Brain microvascular endothelial cell (primary cell): ENCODE results near the gene MPI.
"Not testable (repeated sequence)": the region's sequence is repeated elsewhere in the genome, so short reads cannot be mapped to it uniquely, and the experiment has no call there.

Source experiments
- DNase-seq: peaks from one replicate; pipeline ENCODE4 v3.0.0-alpha.2; 2020
- H3K27ac ChIP-seq: fragments of 250-450 bp; sonication (Bioruptor Pico); 2 replicates; pipeline ENCODE4 v1.5.1; 2020; ENCODE audit warnings: mild to moderate bottlenecking, moderate library complexity
- H3K27me3 ChIP-seq: fragments of 250-450 bp; sonication (Bioruptor Pico); replicated peaks from 2 replicates; pipeline ENCODE4 v1.5.1; 2020; ENCODE audit warnings: mild to moderate bottlenecking
- H3K36me3 ChIP-seq: fragments of 250-450 bp; sonication (Bioruptor Pico); replicated peaks from 2 replicates; pipeline ENCODE4 v1.5.1; 2020; ENCODE audit warnings: mild to moderate bottlenecking
- H3K4me3 ChIP-seq: 2 replicates; pipeline ENCODE4 v1.5.1; 2011; ENCODE audit warnings: low read depth, mild to moderate bottlenecking, control low read depth, low read length, moderate library complexity
- CTCF ChIP-seq: IDR thresholded peaks from 2 replicates; pipeline ENCODE4 v1.5.1; 2011; ENCODE audit warnings: low read depth, mild to moderate bottlenecking, moderate library complexity, low read length, control low read depth, inconsistent platforms; ENCODE audit errors: missing control alignments
- in situ Hi-C: cut with HindIII; loops from 2 replicates; pipeline ENCODE4 v1.10.0; 2017; ENCODE audit warnings: low sequenced_read_pairs, low pct_ligation_motif_present

Gene MPI

GRCh38 chr15:74933573-74933972 is 43.7 kb downstream of the MPI start:
- no peak overlapping the region for H3K27ac ChIP-seq
- no peak for DNase-seq
- in situ Hi-C loops, result no loop called here
- peaks cover 15% of the 10 kb centered on the region for H3K36me3 ChIP-seq
- H3K4me3 ChIP-seq, result no peak overlapping the region
- H3K27me3 ChIP-seq, result no peaks in the 10 kb centered on the region
- TF ChIP-seq CTCF, result no peak

- H3K27ac ChIP-seq, in situ Hi-C loops, H3K36me3 ChIP-seq, H3K4me3 ChIP-seq, DNase-seq, H3K27me3 ChIP-seq: not testable (repeated sequence)
- TF ChIP-seq CTCF, result peak; percentile 24
These were observed 45.4 kb downstream of the MPI start for GRCh38 chr15:74935193-74935592.

GRCh38 chr15:74937272-74937589 is 47.4 kb downstream of the MPI start:
- no peaks in the 10 kb centered on the region for H3K36me3 ChIP-seq
- peak overlapping the region; percentile 94 for H3K4me3 ChIP-seq
- no peak for TF ChIP-seq CTCF
- DNase-seq, result no peak
- H3K27ac ChIP-seq, result peak overlapping the region; percentile 86
- no peaks in the 10 kb centered on the region for H3K27me3 ChIP-seq
- in situ Hi-C loops, result no loop called here

- Histone ChIP-seq H3K4me3 (peak within 1 kb of the TSS; percentile 94), H3K36me3 (no peaks in the 10 kb centered on the region), H3K27ac (peak within 1 kb of the TSS; percentile 86), H3K27me3 (no peaks in the 10 kb centered on the region)
- DNase-seq, result peak; percentile 96
- no peak for TF ChIP-seq CTCF
- in situ Hi-C loops, result no loop called here
These were observed 47.9 kb downstream of the MPI start, which contains the start of gene COX5A for GRCh38 chr15:74937590-74938371. COX5A (minus strand) TSS chr15:74938073; CDS start chr15:74938014, 59 bp downstream.

GRCh38 chr15:74950078-74950908 is 60.5 kb downstream of the MPI start:
- TF ChIP-seq CTCF, result peak; percentile 99
- no peaks in the 10 kb centered on the region for H3K27me3 ChIP-seq
- peak; percentile 77 for DNase-seq
- in situ Hi-C loops, result no loop called here
- H3K4me3 ChIP-seq, result no peak overlapping the region
- no peak overlapping the region for H3K27ac ChIP-seq
- H3K36me3 ChIP-seq, result no peaks in the 10 kb centered on the region
